Measurements from ENCODE around the gene UVSSA. TPM values are rescaled to one million over a fixed set of nuclear protein-coding genes. Genes with fewer than 3 reads are reported as not detected.

Gene UVSSA
- total RNA-seq, 1 donor from 2014 or later = 9.7 TPM

Other genes with a start within 250 kb of the UVSSA start
- gene RNF212, start 233.6 kb upstream of the UVSSA start, total RNA-seq = 3.4 TPM
- 46.1 TPM for gene SPON2, start 174.6 kb upstream of the UVSSA start, total RNA-seq
- 68.6 TPM for gene CTBP1, start 98.1 kb upstream of the UVSSA start, total RNA-seq
- 32.6 TPM for gene MAEA, start 57.3 kb upstream of the UVSSA start, total RNA-seq
- gene NKX1-1, start 59.2 kb downstream of the UVSSA start, total RNA-seq = not detected